ENCODE data around the gene ARHGAP6. TPM values are rescaled to one million over a fixed set of nuclear protein-coding genes. Genes with fewer than 3 reads are reported as not detected.
A peak's percentile ranks its signal among the peaks of the same experiment; 100 is the strongest.

Gene ARHGAP6
- total and polyA plus RNA-seq, 2 of the 4 experiments (the other 2 are of a cell fraction): 1.4 to 1.8 TPM

- no peak for TF ChIP-seq ELK1 (IDR thresholded peaks at IDR 0.05; ENCODE audit: borderline replicate concordance, low read depth, low read length)
- no peak for TF ChIP-seq MXI1 (IDR thresholded peaks at IDR 0.05; ENCODE audit: borderline replicate concordance, low read depth, low read length)
- TF ChIP-seq NFE2L2 (IDR thresholded peaks at IDR 0.05; ENCODE audit: low read depth, low read length): no peak
- TF ChIP-seq FOS (IDR thresholded peaks at IDR 0.05; ENCODE audit: low read depth, low read length): no peak
- no peak for TF ChIP-seq BHLHE40 (IDR thresholded peaks at IDR 0.05; ENCODE audit: low read depth, low read length)
- no peak for TF ChIP-seq USF2 (IDR thresholded peaks at IDR 0.05; ENCODE audit: low read depth, low read length)
- no peak for TF ChIP-seq CEBPB (IDR thresholded peaks at IDR 0.05; ENCODE audit: low read depth, low read length)
- TF ChIP-seq RCOR1 (IDR thresholded peaks at IDR 0.05; ENCODE audit: insufficient replicate concordance, low read length): no peak
- TF ChIP-seq MAZ (IDR thresholded peaks at IDR 0.05; ENCODE audit: borderline replicate concordance, low read depth, low read length): no peak
- no peak for TF ChIP-seq CTCF (conservative IDR thresholded peaks at IDR 0.05; ENCODE audit: low read depth, low read length)
- no peak for TF ChIP-seq SMC3 (IDR thresholded peaks at IDR 0.05; ENCODE audit: low read depth, low read length)
- TF ChIP-seq RFX5 (IDR thresholded peaks at IDR 0.05; ENCODE audit: low read depth, low read length): no peak
- TF ChIP-seq MAFK (IDR thresholded peaks at IDR 0.05; ENCODE audit: low read depth, low read length): no peak
- TF ChIP-seq POLR2A (IDR thresholded peaks at IDR 0.05; ENCODE audit: low read depth, low read length): no peak
- TF ChIP-seq CHD1 (IDR thresholded peaks at IDR 0.05; ENCODE audit: low read depth, low read length): no peak
- Histone ChIP-seq H3K27me3 (ENCODE audit: control insufficient read depth, insufficient read depth, low read length) (no peaks in the 10 kb centered on the region), H2AFZ (replicated peaks; ENCODE audit: low read length, poor library complexity) (no peak overlapping the region), H3K4me3 (ENCODE audit: insufficient read depth, low read depth, low read length) (no peak overlapping the region), H2AK5ac (ENCODE audit: low read depth, low read length) (no peak overlapping the region), H2BK15ac (ENCODE audit: low read depth, low read length) (no peak overlapping the region), H3K14ac (replicated peaks; ENCODE audit: low read depth, low read length) (no peak overlapping the region), H3K9ac (ENCODE audit: low read depth, low read length) (no peak overlapping the region), H3K4ac (ENCODE audit: low read depth, low read length) (no peak overlapping the region), H4K5ac (ENCODE audit: low read depth, low read length) (no peak overlapping the region), H2BK20ac (ENCODE audit: low read depth, low read length) (no peak overlapping the region), H4K20me1 (ENCODE audit: insufficient read depth, low read length) (no peaks in the 10 kb centered on the region), H3K79me1 (ENCODE audit: low read depth in 1 of 2, low read length in 2 of 2) (no peaks in the 10 kb centered on the region), H3K4me2 (ENCODE audit: low read depth, low read length) (no peak overlapping the region), H2BK5ac (ENCODE audit: low read depth, low read length, poor library complexity, severe bottlenecking) (no peak overlapping the region), H3K23ac (ENCODE audit: low read depth, low read length) (no peak overlapping the region), H2BK120ac (ENCODE audit: low read depth, low read length) (no peak overlapping the region), H2AK9ac (replicated peaks; ENCODE audit: low read depth, low read length, poor library complexity) (no peak overlapping the region), H4K91ac (ENCODE audit: insufficient read depth, low read depth, low read length) (no peak overlapping the region), H3K27ac (ENCODE audit: insufficient read depth, low read length) (no peak overlapping the region), H3K36me3 (ENCODE audit: control insufficient read depth, insufficient read depth, low read length) (no peaks in the 10 kb centered on the region), H3K56ac (ENCODE audit: extremely low read depth, insufficient read depth, low read length) (no peak overlapping the region), H3K18ac (ENCODE audit: low read depth, low read length) (peak overlapping the region; percentile 41; the same call in 1 of the 2 replicates), H4K8ac (ENCODE audit: low read depth in 2 of 2, low read length in 2 of 2) (no peak overlapping the region), H3K9me1 (ENCODE audit: insufficient read depth, low read length) (peaks cover 12% of the 10 kb centered on the region; the same call in 1 of the 2 replicates), H3K9me3 (ENCODE audit: control insufficient read depth, insufficient read depth, low read length) (no peaks in the 10 kb centered on the region), H3K4me1 (ENCODE audit: control insufficient read depth, insufficient read depth, low read length) (peaks cover 4% of the 10 kb centered on the region)
- DNase-seq (no peak), ATAC-seq (ENCODE audit: low read depth) (no peak)
- intact Hi-C loops (cut with micrococcal nuclease) (loop anchor here (5.0 kb wide), 1 partner anchor 55 kb away; no protein-coding TSS in a partner anchor), dilution Hi-C loops (cut with HindIII; ENCODE audit: low sequenced_read_pairs, unreplicated experiment) (no loop called here), in situ Hi-C loops (cut with MboI; ENCODE audit: low sequenced_read_pairs) (no loop called here)
- BruUV-seq (replicated peaks): no TSS peak
- POLR2A ChIA-PET (ENCODE audit: unreplicated experiment): no interaction called here
- WGBS, 2 experiments (ENCODE audit: extremely low coverage in 2 of 2, insufficient read length in 1 of 2): no CpG with 5 or more reads among the region's 2 CpGs
- CTCF ChIA-PET: no interaction called here
Observed at GRCh38 chrX:11462648-11463047, 203.1 kb downstream of the ARHGAP6 start.
